GM19099 (cell line): Measurements from ENCODE around the gene GRID2IP.

Experiments
- POLR2A ChIP-seq: IDR thresholded peaks from 3 replicates; pipeline ENCODE4 v1.6.1; 2011; ENCODE audit warnings: low read depth; ENCODE audit not compliant: insufficient read length; ENCODE audit errors: extremely low read depth

Gene GRID2IP

GRCh38 chr7:6565655-6566054, 14.4 kb upstream of the GRID2IP start:
- no peak for TF ChIP-seq POLR2A

DNA sequence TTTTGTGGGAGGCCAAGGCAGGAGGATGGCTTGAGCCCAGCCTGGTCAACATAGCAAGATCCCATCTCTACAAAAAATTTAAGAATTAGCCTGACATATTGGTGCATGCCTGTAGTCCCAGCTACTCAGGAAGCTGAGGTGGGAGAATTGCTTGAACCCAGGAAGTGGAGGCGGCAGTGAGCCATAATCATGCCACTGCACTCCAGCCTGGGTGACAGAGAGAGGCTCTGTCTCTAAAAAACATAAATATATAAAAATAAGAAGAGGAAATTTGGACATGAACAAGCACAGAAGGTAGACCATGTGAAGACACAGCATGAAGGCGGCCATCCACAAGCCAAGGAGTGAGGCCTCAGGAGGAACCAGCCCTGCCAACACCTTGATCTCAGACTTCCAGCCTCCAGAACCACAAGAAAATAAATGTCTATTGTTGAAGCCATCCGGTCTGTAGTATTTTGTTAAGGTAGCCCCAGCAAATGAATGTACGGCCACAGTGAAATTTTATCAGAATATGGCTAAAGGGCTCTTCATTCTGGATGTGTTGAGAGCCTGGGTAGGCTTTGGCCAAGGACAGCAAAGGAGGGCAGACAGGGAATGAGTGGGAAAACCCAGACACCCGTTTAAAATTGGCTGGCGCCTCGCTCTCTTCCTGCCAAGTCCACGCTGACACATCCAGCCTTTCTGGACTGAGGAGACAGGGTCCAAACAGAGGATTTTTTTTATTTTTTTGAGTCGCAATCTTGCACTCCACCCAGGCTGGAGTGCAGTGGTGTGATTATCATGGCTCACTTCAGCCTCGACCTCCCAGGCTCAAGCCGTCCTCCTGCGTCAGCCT, 12.9 kb upstream of the GRID2IP start:
- TF ChIP-seq POLR2A: no peak

DNA sequence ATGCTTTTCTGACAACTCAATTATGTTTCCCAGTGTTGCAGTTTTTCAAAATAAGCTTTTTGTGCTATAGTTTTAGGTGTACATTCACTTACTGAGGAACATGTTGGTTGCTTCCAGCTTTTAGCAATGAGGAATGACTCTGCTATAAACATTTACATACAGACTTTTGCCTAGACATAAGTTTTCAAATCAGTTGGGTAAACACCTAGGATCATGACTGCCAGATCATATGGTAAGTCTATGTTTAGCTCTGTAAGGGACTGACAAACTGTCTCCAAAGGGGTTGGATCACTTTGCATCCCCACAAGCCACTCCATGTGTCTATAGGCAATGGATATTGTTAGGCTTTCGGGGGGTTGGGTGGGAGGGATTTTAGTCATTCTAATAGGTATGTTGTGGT, 10.8 kb upstream of the GRID2IP start:
- TF ChIP-seq POLR2A: no peak

DNA sequence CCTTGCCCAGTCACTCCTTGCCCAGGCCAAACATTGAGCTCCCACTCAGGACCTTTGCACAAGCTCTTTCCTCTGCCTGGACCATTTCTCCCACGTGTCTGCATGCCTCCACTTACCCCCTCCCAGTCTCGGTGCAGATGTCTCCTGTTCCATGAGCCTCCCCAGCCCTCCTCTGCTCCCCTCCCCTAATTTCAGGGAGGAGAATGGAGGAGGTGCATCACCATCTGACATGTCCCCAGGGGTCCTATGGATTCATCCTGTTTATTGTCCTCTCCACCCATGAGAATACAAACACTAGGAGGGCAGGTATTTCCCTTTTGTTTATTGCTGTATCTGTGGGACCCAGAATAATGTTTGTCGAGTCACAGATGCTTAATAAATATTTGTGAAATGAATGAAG, 8.6 kb upstream of the GRID2IP start:
- TF ChIP-seq POLR2A: no peak

GRCh38 chr7:6558837-6559236, 7.6 kb upstream of the GRID2IP start:
- TF ChIP-seq POLR2A: no peak

DNA sequence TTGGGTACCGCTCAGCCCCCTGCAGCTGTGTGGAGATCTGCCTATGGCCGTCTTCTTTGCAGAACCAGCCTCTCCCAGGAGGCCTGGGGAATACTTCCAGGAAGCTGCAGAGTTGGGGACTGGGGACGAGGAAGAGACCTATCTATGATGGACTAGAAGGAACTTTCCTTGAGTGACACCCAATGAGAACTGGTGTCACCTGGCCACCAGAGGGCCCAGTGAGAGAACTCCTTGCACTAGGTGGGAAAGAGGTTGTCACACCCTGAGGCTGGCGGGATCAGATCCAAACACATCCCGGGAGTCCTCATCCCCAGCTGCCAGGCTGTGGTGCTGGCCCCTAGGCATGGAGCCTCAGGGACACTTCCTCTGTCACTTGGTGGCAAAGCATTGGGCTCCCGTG, 4.9 kb upstream of the GRID2IP start:
- no peak for TF ChIP-seq POLR2A

DNA sequence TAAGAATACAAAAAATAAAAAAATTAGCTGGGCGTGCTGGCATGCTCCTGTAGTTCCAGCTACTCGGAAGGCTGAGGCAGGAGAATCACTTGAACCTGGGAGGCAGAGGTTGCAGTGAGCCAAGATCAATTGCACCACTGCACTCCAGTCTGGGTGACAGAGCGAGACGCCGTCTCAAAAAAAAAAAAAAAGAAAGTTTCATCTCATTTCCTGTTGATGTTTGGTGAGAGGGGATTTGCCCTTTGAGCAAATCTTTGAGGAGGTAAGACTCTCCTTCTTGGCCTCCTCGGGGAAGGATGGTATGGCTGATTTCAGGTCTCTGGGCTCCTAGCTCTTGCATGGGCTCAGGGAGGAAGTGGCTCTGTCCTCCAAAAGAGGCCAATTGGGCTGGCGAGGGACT, 3.6 kb upstream of the GRID2IP start:
- no peak for TF ChIP-seq POLR2A

DNA sequence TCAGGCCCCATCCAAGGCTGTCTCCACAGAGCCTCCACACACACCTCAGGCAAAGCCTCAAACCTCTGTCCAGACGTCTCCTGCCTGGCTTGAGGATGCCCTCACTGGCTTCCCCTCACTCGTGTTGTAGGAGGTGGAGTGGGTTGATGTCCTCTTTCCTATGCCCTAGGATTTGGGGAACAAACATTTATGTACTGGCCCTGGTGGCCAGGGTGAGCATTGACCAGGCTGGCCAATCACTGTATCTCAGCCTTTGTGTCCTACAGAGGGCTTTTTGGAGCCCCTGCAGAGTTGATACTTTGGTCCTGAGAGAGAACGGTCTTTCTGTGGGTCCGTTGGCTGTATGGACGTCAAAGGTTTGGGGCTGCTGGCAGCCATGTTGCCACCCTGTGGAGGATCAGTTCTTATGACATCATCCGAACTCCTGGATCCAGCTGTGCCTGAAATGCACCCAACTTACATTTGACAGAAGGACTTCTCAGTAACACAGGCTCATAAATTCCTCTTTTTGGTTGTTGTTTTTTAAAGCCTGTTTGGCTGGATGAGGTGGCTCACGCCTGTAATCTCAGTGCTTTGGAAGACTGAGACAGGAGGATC, 2.3 kb upstream of the GRID2IP start:
- TF ChIP-seq POLR2A: no peak

- TF ChIP-seq POLR2A: no peak
Measured at GRCh38 chr7:6547400-6547799, 3.9 kb downstream of the GRID2IP start.

- no peak for TF ChIP-seq POLR2A
Measured at GRCh38 chr7:6546498-6547251, 4.6 kb downstream of the GRID2IP start.

DNA sequence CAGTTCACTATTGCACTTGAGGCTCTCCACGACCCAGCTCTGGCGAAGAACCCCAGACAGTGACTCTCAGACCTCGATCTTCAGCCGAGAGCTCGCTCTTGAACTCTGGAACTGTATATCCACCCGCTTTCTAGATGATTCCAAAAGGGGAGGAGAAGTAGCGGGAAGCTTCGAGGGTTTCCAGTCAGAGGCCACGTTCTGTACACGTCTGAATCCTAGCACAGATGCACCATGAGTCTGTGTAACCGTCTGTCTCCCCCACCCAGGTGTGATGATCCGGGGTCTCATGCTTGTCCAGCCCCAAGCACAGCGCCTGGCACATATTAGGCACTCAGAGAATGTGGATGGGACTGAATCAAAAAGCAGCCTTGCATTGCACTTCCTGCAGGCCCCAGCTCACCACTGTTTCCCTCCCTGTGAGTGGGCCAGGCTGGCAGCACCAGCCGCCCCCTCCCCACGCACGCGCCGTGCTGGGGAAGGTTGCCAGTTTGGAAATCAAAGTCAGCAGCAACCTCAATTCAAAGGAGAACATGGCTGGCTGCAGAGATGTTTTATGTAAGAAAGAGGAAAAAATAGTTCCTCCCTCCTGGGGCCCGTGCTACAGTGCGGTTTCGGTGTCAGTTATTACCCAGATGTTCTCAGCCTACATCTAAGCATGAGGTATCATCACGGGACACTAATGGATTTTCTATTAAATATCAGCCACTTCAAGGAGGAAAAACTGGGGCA, 5.7 kb downstream of the GRID2IP start:
- no peak for TF ChIP-seq POLR2A

DNA sequence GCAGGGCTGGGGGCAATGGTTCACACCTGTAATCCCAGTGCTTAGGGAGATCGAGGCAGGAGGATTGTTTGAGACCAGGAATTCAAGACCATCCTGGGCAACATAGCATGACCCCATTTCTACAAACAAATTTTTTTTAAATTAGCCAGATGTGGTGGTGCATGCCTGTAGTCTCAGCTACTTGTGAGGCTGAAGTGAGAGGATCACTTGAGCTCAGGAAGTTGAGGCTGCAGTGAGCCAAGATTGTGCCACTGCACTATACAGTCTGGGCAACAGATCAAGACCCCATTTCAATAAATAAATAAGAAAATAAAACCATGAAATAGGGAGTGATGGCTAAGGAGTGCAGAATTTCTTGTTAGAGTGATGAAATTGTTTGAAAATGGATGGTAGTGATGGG, 8.9 kb downstream of the GRID2IP start:
- TF ChIP-seq POLR2A: no peak

DNA sequence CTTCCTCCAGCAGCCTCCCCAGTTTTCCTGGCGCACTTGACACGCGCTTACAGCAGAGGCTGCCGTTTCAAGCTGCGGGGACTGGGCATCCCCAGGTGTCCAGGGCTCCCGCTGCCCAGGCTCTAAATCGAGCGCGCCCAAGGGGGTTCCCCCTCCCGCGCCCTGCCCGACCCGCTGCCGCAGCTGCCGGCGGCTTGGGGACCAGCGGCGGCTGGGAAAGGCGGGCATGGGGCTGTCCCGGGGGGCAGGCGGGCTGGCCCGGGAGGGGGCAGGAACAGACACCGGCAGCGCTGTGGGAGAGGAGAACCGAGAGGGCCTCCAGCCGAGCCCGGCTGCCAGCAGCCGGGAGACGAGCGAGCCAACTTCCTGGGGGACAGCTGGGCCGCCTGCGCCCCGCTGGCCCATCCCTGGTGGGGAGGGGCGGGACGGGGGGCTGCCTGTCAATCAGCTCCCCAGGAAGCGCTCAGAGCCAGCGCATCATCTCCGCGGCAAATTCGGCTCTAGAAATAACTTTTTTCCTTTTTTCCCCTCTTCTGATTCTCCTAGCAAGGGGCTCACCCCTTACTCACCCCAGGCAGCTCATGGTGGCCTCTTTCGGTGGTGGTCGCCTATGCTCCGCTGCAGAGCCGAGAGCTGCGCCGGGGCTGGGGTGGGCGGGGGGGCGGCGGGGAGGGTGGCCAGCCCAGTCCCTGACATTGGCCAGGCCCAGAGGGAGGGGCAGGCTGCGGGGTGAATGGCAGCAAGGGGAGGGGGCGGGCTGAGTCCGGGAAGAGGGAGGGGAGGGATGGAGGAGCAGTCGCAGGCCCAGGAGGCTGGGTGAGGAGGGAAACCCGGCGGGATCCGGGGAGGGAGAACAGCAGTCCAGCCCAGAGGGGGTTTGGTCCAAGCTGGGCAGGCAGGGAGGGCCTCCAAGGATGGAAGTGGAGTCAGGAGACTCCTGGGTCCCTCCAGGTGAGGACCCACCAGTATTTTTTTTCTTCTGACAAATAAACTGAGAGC, 14.7 kb downstream of the GRID2IP start:
- no peak for TF ChIP-seq POLR2A

GRCh38 chr7:6533893-6534495, 17.3 kb downstream of the GRID2IP start:
- TF ChIP-seq POLR2A: no peak
